ENCODE results near the gene GALNT9. TPM values are rescaled to one million over a fixed set of nuclear protein-coding genes. Genes with fewer than 3 reads are reported as not detected.

Gene GALNT9
- total RNA-seq, 1 experiment from 2014 or later = 0.44 TPM

GRCh38 chr12:132170637-132171292 is 158.6 kb downstream of the GALNT9 start:
- H3K4me1 ChIP-seq (ENCODE audit: insufficient read depth, low read length) = peaks cover 13% of the 10 kb centered on the region
- ATAC-seq (no peak), DNase-seq (no peak)
- H3K79me2 ChIP-seq (ENCODE audit: low read length) = no peaks in the 10 kb centered on the region
- intact Hi-C loops (cut with micrococcal nuclease) = no loop called here
- H3K9ac ChIP-seq (ENCODE audit: low read length) = no peak overlapping the region
- ChIA-PET CTCF (no interaction called here), POLR2A (ENCODE audit: unreplicated experiment) (no interaction called here)
- H3K27me3 ChIP-seq (ENCODE audit: low read length) = peaks cover 14% of the 10 kb centered on the region
- no peaks in the 10 kb centered on the region for H3K9me2 ChIP-seq (replicated peaks; ENCODE audit: low read length)
- no peaks in the 10 kb centered on the region for H3F3A ChIP-seq (ENCODE audit: low read length, unreplicated experiment)
- H3K36me3 ChIP-seq (ENCODE audit: low read depth, low read length) = no peaks in the 10 kb centered on the region
- H3K4me3 ChIP-seq (ENCODE audit: low read length) = no peak overlapping the region
- H3K4me2 ChIP-seq (ENCODE audit: low read length) = peak overlapping the region; percentile 50
- H2AFZ ChIP-seq (ENCODE audit: low read length) = no peak overlapping the region
- TF ChIP-seq EZH2 (IDR thresholded peaks at IDR 0.05; ENCODE audit: low read length, unreplicated experiment) = no peak
- no peak for TF ChIP-seq CTCF (conservative IDR thresholded peaks at IDR 0.05; ENCODE audit: low read depth, low read length)
- no peak for TF ChIP-seq EZH2phosphoT487 (IDR thresholded peaks at IDR 0.05; ENCODE audit: borderline replicate concordance, low read length)
- H4K20me1 ChIP-seq (ENCODE audit: low read length) = no peaks in the 10 kb centered on the region
- no peak overlapping the region for H3K27ac ChIP-seq (ENCODE audit: low read length)
- no peaks in the 10 kb centered on the region for H3K9me3 ChIP-seq (ENCODE audit: low read length)
- BruUV-seq (replicated peaks) = no TSS peak

- no TSS peak for BruUV-seq (replicated peaks)
- H3K9me2 ChIP-seq (replicated peaks; ENCODE audit: low read length) = no peaks in the 10 kb centered on the region
- peak; percentile 68 for ATAC-seq
- H2AFZ ChIP-seq (ENCODE audit: low read length) = peak overlapping the region; percentile 15; the same call in 1 of the 2 replicates
- H3K4me3 ChIP-seq (ENCODE audit: low read length) = no peak overlapping the region
- H3K4me2 ChIP-seq (ENCODE audit: low read length) = peak overlapping the region; percentile 50
- intact Hi-C loops (cut with micrococcal nuclease) = no loop called here
- H4K20me1 ChIP-seq (ENCODE audit: low read length) = no peaks in the 10 kb centered on the region
- H3K9ac ChIP-seq (ENCODE audit: low read length) = no peak overlapping the region
- no peak overlapping the region for H3K27ac ChIP-seq (ENCODE audit: low read length)
- H3K4me1 ChIP-seq (ENCODE audit: insufficient read depth, low read length) = peaks cover 13% of the 10 kb centered on the region
- ChIA-PET POLR2A (ENCODE audit: unreplicated experiment) (no interaction called here), CTCF (no interaction called here)
- DNase-seq = peak; percentile 63
- no peaks in the 10 kb centered on the region for H3K36me3 ChIP-seq (ENCODE audit: low read depth, low read length)
- TF ChIP-seq EZH2 (IDR thresholded peaks at IDR 0.05; ENCODE audit: low read length, unreplicated experiment) (no peak), EZH2phosphoT487 (IDR thresholded peaks at IDR 0.05; ENCODE audit: borderline replicate concordance, low read length) (no peak), CTCF (conservative IDR thresholded peaks at IDR 0.05; ENCODE audit: low read depth, low read length) (no peak)
- no peaks in the 10 kb centered on the region for H3F3A ChIP-seq (ENCODE audit: low read length, unreplicated experiment)
- no peaks in the 10 kb centered on the region for H3K79me2 ChIP-seq (ENCODE audit: low read length)
- H3K27me3 ChIP-seq (ENCODE audit: low read length) = peaks cover 10% of the 10 kb centered on the region
- no peaks in the 10 kb centered on the region for H3K9me3 ChIP-seq (ENCODE audit: low read length)
These were observed 159.2 kb downstream of the GALNT9 start for GRCh38 chr12:132170094-132170636.

- Histone ChIP-seq H4K20me1 (ENCODE audit: low read length) (no peaks in the 10 kb centered on the region), H3K36me3 (ENCODE audit: low read depth, low read length) (no peaks in the 10 kb centered on the region), H3K9me3 (ENCODE audit: low read length) (no peaks in the 10 kb centered on the region), H3K4me1 (ENCODE audit: insufficient read depth, low read length) (peaks cover 13% of the 10 kb centered on the region), H3K79me2 (ENCODE audit: low read length) (no peaks in the 10 kb centered on the region), H3K9ac (ENCODE audit: low read length) (no peak overlapping the region), H3K9me2 (replicated peaks; ENCODE audit: low read length) (no peaks in the 10 kb centered on the region), H2AFZ (ENCODE audit: low read length) (no peak overlapping the region), H3K4me3 (ENCODE audit: low read length) (no peak overlapping the region), H3K4me2 (ENCODE audit: low read length) (peak overlapping the region; percentile 50; the same call in 1 of the 2 replicates), H3K27me3 (ENCODE audit: low read length) (peaks cover 2% of the 10 kb centered on the region; the same call in 1 of the 2 replicates), H3F3A (ENCODE audit: low read length, unreplicated experiment) (no peaks in the 10 kb centered on the region), H3K27ac (ENCODE audit: low read length) (no peak overlapping the region)
- TF ChIP-seq EZH2phosphoT487 (IDR thresholded peaks at IDR 0.05; ENCODE audit: borderline replicate concordance, low read length) (no peak), CTCF (conservative IDR thresholded peaks at IDR 0.05; ENCODE audit: low read depth, low read length) (no peak), EZH2 (IDR thresholded peaks at IDR 0.05; ENCODE audit: low read length, unreplicated experiment) (no peak)
- BruUV-seq (replicated peaks) = no TSS peak
- POLR2A ChIA-PET (ENCODE audit: unreplicated experiment) = no interaction called here
- intact Hi-C loops (cut with micrococcal nuclease) = no loop called here
- no peak for DNase-seq
- ATAC-seq = no peak
- CTCF ChIA-PET = no interaction called here
These were observed 160.0 kb downstream of the GALNT9 start for GRCh38 chr12:132169376-132169775.
